ENCODE measurements around the gene METAP1D.

- TF ChIP-seq, protein P1, sequence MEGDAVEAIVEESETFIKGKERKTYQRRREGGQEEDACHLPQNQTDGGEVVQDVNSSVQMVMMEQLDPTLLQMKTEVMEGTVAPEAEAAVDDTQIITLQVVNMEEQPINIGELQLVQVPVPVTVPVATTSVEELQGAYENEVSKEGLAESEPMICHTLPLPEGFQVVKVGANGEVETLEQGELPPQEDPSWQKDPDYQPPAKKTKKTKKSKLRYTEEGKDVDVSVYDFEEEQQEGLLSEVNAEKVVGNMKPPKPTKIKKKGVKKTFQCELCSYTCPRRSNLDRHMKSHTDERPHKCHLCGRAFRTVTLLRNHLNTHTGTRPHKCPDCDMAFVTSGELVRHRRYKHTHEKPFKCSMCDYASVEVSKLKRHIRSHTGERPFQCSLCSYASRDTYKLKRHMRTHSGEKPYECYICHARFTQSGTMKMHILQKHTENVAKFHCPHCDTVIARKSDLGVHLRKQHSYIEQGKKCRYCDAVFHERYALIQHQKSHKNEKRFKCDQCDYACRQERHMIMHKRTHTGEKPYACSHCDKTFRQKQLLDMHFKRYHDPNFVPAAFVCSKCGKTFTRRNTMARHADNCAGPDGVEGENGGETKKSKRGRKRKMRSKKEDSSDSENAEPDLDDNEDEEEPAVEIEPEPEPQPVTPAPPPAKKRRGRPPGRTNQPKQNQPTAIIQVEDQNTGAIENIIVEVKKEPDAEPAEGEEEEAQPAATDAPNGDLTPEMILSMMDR (IDR thresholded peaks at IDR 0.05 in 2 of 3, conservative IDR thresholded peaks at IDR 0.05 in 1 of 3; ENCODE audit: borderline replicate concordance in 1 of 3, insufficient read depth in 1 of 3, low read depth in 2 of 3, low read length in 2 of 3): no peak
- no peak for TF ChIP-seq POLR2A (IDR thresholded peaks at IDR 0.05; ENCODE audit: borderline replicate concordance, extremely low read depth, insufficient read depth, insufficient read length)
- no peak for TF ChIP-seq YY1 (IDR thresholded peaks at IDR 0.05; ENCODE audit: extremely low read depth, insufficient replicate concordance, low read depth, low read length)
- TF ChIP-seq EZH2 (IDR thresholded peaks at IDR 0.05): no peak
- TF ChIP-seq, protein P2, sequence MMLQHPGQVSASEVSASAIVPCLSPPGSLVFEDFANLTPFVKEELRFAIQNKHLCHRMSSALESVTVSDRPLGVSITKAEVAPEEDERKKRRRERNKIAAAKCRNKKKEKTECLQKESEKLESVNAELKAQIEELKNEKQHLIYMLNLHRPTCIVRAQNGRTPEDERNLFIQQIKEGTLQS (IDR thresholded peaks at IDR 0.05): no peak
- no peak for TF ChIP-seq POLR2AphosphoS5 (IDR thresholded peaks at IDR 0.05; ENCODE audit: low read depth, low read length)
- TF ChIP-seq, protein P3, sequence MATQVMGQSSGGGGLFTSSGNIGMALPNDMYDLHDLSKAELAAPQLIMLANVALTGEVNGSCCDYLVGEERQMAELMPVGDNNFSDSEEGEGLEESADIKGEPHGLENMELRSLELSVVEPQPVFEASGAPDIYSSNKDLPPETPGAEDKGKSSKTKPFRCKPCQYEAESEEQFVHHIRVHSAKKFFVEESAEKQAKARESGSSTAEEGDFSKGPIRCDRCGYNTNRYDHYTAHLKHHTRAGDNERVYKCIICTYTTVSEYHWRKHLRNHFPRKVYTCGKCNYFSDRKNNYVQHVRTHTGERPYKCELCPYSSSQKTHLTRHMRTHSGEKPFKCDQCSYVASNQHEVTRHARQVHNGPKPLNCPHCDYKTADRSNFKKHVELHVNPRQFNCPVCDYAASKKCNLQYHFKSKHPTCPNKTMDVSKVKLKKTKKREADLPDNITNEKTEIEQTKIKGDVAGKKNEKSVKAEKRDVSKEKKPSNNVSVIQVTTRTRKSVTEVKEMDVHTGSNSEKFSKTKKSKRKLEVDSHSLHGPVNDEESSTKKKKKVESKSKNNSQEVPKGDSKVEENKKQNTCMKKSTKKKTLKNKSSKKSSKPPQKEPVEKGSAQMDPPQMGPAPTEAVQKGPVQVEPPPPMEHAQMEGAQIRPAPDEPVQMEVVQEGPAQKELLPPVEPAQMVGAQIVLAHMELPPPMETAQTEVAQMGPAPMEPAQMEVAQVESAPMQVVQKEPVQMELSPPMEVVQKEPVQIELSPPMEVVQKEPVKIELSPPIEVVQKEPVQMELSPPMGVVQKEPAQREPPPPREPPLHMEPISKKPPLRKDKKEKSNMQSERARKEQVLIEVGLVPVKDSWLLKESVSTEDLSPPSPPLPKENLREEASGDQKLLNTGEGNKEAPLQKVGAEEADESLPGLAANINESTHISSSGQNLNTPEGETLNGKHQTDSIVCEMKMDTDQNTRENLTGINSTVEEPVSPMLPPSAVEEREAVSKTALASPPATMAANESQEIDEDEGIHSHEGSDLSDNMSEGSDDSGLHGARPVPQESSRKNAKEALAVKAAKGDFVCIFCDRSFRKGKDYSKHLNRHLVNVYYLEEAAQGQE (IDR thresholded peaks at IDR 0.05; ENCODE audit: low read depth): no peak
- TF ChIP-seq, protein P4, sequence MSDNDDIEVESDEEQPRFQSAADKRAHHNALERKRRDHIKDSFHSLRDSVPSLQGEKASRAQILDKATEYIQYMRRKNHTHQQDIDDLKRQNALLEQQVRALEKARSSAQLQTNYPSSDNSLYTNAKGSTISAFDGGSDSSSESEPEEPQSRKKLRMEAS (IDR thresholded peaks at IDR 0.05): no peak
- no peak for TF ChIP-seq ZNF274 (IDR thresholded peaks at IDR 0.05; ENCODE audit: low read depth, low read length)
- no peak for TF ChIP-seq CEBPB (IDR thresholded peaks at IDR 0.05; ENCODE audit: low read depth)
- no peak for TF ChIP-seq CBX3 (IDR thresholded peaks at IDR 0.05; ENCODE audit: low read depth)
- TF ChIP-seq ZBTB33 (IDR thresholded peaks at IDR 0.05; ENCODE audit: extremely low read depth, insufficient replicate concordance, low read length): no peak
- no peak for TF ChIP-seq ZFX (IDR thresholded peaks at IDR 0.05)
These were observed 12.2 kb downstream of the METAP1D start for GRCh38 chr2:172011812-172012575.

All from HCT116 (cell line).